Upper lobe of left lung (tissue), 4 donors: ENCODE data around the gene SERPINB1.

Source experiments
- EP300 ChIP-seq, 4 donors: sonication (generic); formaldehyde crosslinking; IDR thresholded peaks; one replicate each; pipeline ENCODE4 v1.5.1; 2017; ENCODE audit warnings: antibody characterized with exemption in 4 of 4, control low read depth in 2 of 4
- POLR2AphosphoS5 ChIP-seq, 2 donors: sonication (generic); formaldehyde crosslinking; IDR thresholded peaks; one replicate each; pipeline ENCODE4 v1.5.1; 2017; ENCODE audit warnings: antibody characterized with exemption in 2 of 2

GRCh38 chr6:2845880-2846208, 4.2 kb upstream of the SERPINB1 start:
- TF ChIP-seq EP300 (IDR thresholded peaks at IDR 0.05) (no peak), POLR2AphosphoS5 (IDR thresholded peaks at IDR 0.05) (no peak)
